Measurements from ENCODE around the gene ELMO3. TPM values are rescaled to one million over a fixed set of nuclear protein-coding genes. Genes with fewer than 3 reads are reported as not detected.
A peak's percentile ranks its signal among the peaks of the same experiment; 100 is the strongest.

The ELMO3 gene
- total and polyA plus RNA-seq, 2 of the 13 experiments (the other 11 are each of a cell fraction or from before 2014, with no cell fraction given), result 2.6 to 4.0 TPM

GRCh38 chr16:67170949-67171649, 27.8 kb upstream of the ELMO3 start (continued):
- no peak for TF ChIP-seq HNF1A (IDR thresholded peaks at IDR 0.05; ENCODE audit: low read depth)
- peak; percentile 58; the same call in 1 of the 2 replicates for TF ChIP-seq HNF1A (CRISPR knock-in tag; IDR thresholded peaks at IDR 0.05; ENCODE audit: borderline replicate concordance)
- TF ChIP-seq ZNF629 (CRISPR knock-in tag; conservative IDR thresholded peaks at IDR 0.05), result no peak
- peak; percentile 73; the same call in 1 of the 2 replicates for TF ChIP-seq ZNF510 (CRISPR knock-in tag; IDR thresholded peaks at IDR 0.05; ENCODE audit: low read depth)
- no peak for TF ChIP-seq SIX4 (CRISPR knock-in tag; IDR thresholded peaks at IDR 0.05)
- peak; percentile 35; the same call in 1 of the 2 replicates for TF ChIP-seq ZNF205 (CRISPR knock-in tag; IDR thresholded peaks at IDR 0.05)
- TF ChIP-seq RNF2 (conservative IDR thresholded peaks at IDR 0.05; ENCODE audit: low read depth), result no peak
- TF ChIP-seq ZNF792 (CRISPR knock-in tag; IDR thresholded peaks at IDR 0.05), result no peak
- TF ChIP-seq ZNF317 (CRISPR knock-in tag; IDR thresholded peaks at IDR 0.05), result no peak; the same call in 1 of the 2 replicates
- TF ChIP-seq MAF1 (CRISPR knock-in tag; IDR thresholded peaks at IDR 0.05; ENCODE audit: borderline replicate concordance), result no peak
- no peak for TF ChIP-seq ZNF20 (CRISPR knock-in tag; IDR thresholded peaks at IDR 0.05)
- TF ChIP-seq ZNF501 (CRISPR knock-in tag; IDR thresholded peaks at IDR 0.05), result peak; percentile 82
- no peak for TF ChIP-seq ZNF329 (CRISPR knock-in tag; IDR thresholded peaks at IDR 0.05; ENCODE audit: low read depth)
- TF ChIP-seq NONO (IDR thresholded peaks at IDR 0.05), result no peak
- 0 out of 2 replicates have a peak, but pooled peaks have one; percentile 16 for TF ChIP-seq NONO (CRISPR knock-in tag; conservative IDR thresholded peaks at IDR 0.05)
- no peak for TF ChIP-seq ZNF142 (CRISPR knock-in tag; IDR thresholded peaks at IDR 0.05)
- TF ChIP-seq ZBTB3 (CRISPR knock-in tag; IDR thresholded peaks at IDR 0.05; ENCODE audit: borderline replicate concordance, low read depth), result peak; percentile 32; the same call in 1 of the 2 replicates
- no peak for TF ChIP-seq ZNF737 (CRISPR knock-in tag; IDR thresholded peaks at IDR 0.05; ENCODE audit: borderline replicate concordance)
- peak; percentile 51; the same call in 1 of the 2 replicates for TF ChIP-seq HDAC2 (CRISPR knock-in tag; IDR thresholded peaks at IDR 0.05)
- no peak for TF ChIP-seq DR1 (CRISPR knock-in tag; IDR thresholded peaks at IDR 0.05)
- peak; percentile 19; the same call in 1 of the 2 replicates for TF ChIP-seq ZNF44 (CRISPR knock-in tag; IDR thresholded peaks at IDR 0.05)
- 0 out of 2 replicates have a peak, but pooled peaks have one; percentile 39 for TF ChIP-seq ZNF431 (CRISPR knock-in tag; IDR thresholded peaks at IDR 0.05; ENCODE audit: borderline replicate concordance, low read depth)

All from HepG2 (cell line).